ENCODE measurements around the gene SYNPO. TPM values are rescaled to one million over a fixed set of nuclear protein-coding genes. Genes with fewer than 3 reads are reported as not detected.

Gene SYNPO
- total RNA-seq, 4 donors from 2014 or later = 20.4 to 54.0 (median 39.3) TPM

GRCh38 chr5:150639377-150639692, 1.1 kb upstream of the SYNPO start:
- no peak overlapping the region for H3K4me3 ChIP-seq
- no peak for DNase-seq (ENCODE audit: extremely low spot score)
- H3K4me1 ChIP-seq = peaks cover 86 to 96% (median 91%) of the 10 kb centered on the region in 4 donors
- H3K9me3 ChIP-seq = no peaks in the 10 kb centered on the region
- H3K27me3 ChIP-seq = no peaks in the 10 kb centered on the region
- peaks cover 0 to 23% (median 2%) of the 10 kb centered on the region in 4 donors for H3K36me3 ChIP-seq
- H3K27ac ChIP-seq (replicated peaks in 1 of 4) = peak overlapping the region; percentile 78 to 85 (median 79)
- WGBS = 81% methylated on average over 3 of the region's 3 CpGs
- intact Hi-C loops (cut with DNase I) = no loop called here
- TF ChIP-seq POLR2A (IDR thresholded peaks at IDR 0.05; ENCODE audit: low read depth) = no peak
- no peak for TF ChIP-seq EP300 (IDR thresholded peaks at IDR 0.05)
- no peak for TF ChIP-seq CTCF (IDR thresholded peaks at IDR 0.05)
- no peak for TF ChIP-seq POLR2AphosphoS5 (IDR thresholded peaks at IDR 0.05)

DNA sequence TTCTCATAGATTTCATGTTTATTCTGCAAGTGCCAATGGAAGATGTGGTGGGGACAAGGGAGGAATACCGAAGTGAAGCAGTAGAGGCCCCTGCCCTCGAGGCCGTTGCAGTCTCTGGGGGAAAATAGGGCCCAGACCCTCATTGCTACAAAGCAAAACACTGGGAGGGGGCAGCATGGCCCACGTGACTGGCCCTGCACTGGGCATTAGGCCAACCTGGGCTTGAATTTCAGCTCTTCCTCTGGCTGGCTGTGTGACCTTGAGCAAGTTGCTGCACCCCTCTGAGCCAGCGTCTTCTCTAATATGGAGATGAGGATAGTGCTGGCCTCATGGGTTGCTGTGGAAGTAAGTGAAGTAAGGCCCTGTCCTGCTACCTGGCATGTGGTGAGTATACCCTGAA, 709 bp upstream of the SYNPO start:
- H3K27me3 ChIP-seq = no peaks in the 10 kb centered on the region
- no peak for TF ChIP-seq POLR2A (IDR thresholded peaks at IDR 0.05; ENCODE audit: low read depth)
- no peak for DNase-seq (ENCODE audit: extremely low spot score)
- H3K4me1 ChIP-seq = peaks cover 91 to 100% (median 95%) of the 10 kb centered on the region in 4 donors
- H3K4me3 ChIP-seq = no peak overlapping the region
- intact Hi-C loops (cut with DNase I) = no loop called here
- no peaks in the 10 kb centered on the region for H3K9me3 ChIP-seq
- peaks cover 0 to 18% (median 0%) of the 10 kb centered on the region in 4 donors for H3K36me3 ChIP-seq
- WGBS = 80% methylated on average over 5 of the region's 5 CpGs
- H3K27ac ChIP-seq (replicated peaks in 1 of 4) = peak overlapping the region; percentile 78 to 85 (median 79)

- Histone ChIP-seq H3K4me3 (peak overlapping the region in 3 of 4 donors; percentile 6 to 33 (median 13)), H3K36me3 (peaks cover 0 to 12% (median 0%) of the 10 kb centered on the region in 4 donors), H3K9me3 (no peaks in the 10 kb centered on the region), H3K27ac (replicated peaks in 1 of 4) (peak overlapping the region; percentile 78 to 85 (median 79)), H3K27me3 (no peaks in the 10 kb centered on the region), H3K4me1 (peaks cover 99 to 100% (median 100%) of the 10 kb centered on the region in 4 donors)
- no peak for TF ChIP-seq POLR2A (IDR thresholded peaks at IDR 0.05; ENCODE audit: low read depth)
- TF ChIP-seq POLR2AphosphoS5 (IDR thresholded peaks at IDR 0.05) = peak in 1 of 2 donors; percentile 8
- WGBS = 66% methylated on average over 8 of the region's 9 CpGs
- no peak for DNase-seq (ENCODE audit: extremely low spot score)
- intact Hi-C loops (cut with DNase I) = no loop called here
Measured at GRCh38 chr5:150641006-150641570, 628 bp downstream of the SYNPO start.

- intact Hi-C loops (cut with DNase I) = no loop called here
- H3K4me1 ChIP-seq = peaks cover 90 to 95% (median 95%) of the 10 kb centered on the region in 4 donors
Measured at GRCh38 chr5:150641824-150642566, 1.5 kb downstream of the SYNPO start.

GRCh38 chr5:150642567-150642927, 2.1 kb downstream of the SYNPO start:
- H3K4me1 ChIP-seq = peaks cover 90 to 95% (median 92%) of the 10 kb centered on the region in 4 donors
- peak overlapping the region in 1 of 4 donors; percentile 3 for H3K4me3 ChIP-seq
- intact Hi-C loops (cut with DNase I) = no loop called here
- WGBS = 22% methylated on average over 5 of the region's 5 CpGs
- no peaks in the 10 kb centered on the region for H3K9me3 ChIP-seq
- no peak for DNase-seq (ENCODE audit: extremely low spot score)
- H3K27ac ChIP-seq (replicated peaks in 1 of 4) = peak overlapping the region; percentile 78 to 85 (median 79)
- peaks cover 0 to 4% (median 0%) of the 10 kb centered on the region in 4 donors for H3K36me3 ChIP-seq
- TF ChIP-seq POLR2A (IDR thresholded peaks at IDR 0.05; ENCODE audit: low read depth) (no peak), POLR2AphosphoS5 (IDR thresholded peaks at IDR 0.05) (peak; percentile 47 to 51), EP300 (IDR thresholded peaks at IDR 0.05) (no peak), CTCF (IDR thresholded peaks at IDR 0.05) (no peak)
- no peaks in the 10 kb centered on the region for H3K27me3 ChIP-seq

More at GRCh38 chr5:150641824-150642566, 1.5 kb downstream of the SYNPO start:
- Histone ChIP-seq H3K36me3 (peaks cover 0 to 10% (median 0%) of the 10 kb centered on the region in 4 donors), H3K4me3 (peak overlapping the region in 1 of 4 donors; percentile 3), H3K27ac (replicated peaks in 1 of 4) (peak overlapping the region; percentile 78 to 85 (median 79)), H3K9me3 (no peaks in the 10 kb centered on the region), H3K27me3 (no peaks in the 10 kb centered on the region)
- DNase-seq (ENCODE audit: extremely low spot score) = no peak
- WGBS = 72% methylated on average over 5 of the region's 5 CpGs
- TF ChIP-seq POLR2A (IDR thresholded peaks at IDR 0.05; ENCODE audit: low read depth) (no peak), CTCF (IDR thresholded peaks at IDR 0.05) (no peak), POLR2AphosphoS5 (IDR thresholded peaks at IDR 0.05) (no peak), EP300 (IDR thresholded peaks at IDR 0.05) (no peak)
